CD4-positive, alpha-beta T cell treated with Interleukin-4 for 4 hours (primary cell): ENCODE results near the gene RBM39.
A peak's percentile ranks its signal among the peaks of the same experiment; 100 is the strongest.
"Not testable (repeated sequence)": the region's sequence is repeated elsewhere in the genome, so short reads cannot be mapped to it uniquely, and the experiment has no call there.

ENCODE experiments used
- DNase-seq: peaks from one replicate; pipeline ENCODE4 v3.0.0-alpha.2; 2020

The RBM39 gene

GRCh38 chr20:35750611-35751010, 8.6 kb upstream of the RBM39 start:
- DNase-seq: no peak

GRCh38 chr20:35744492-35744841, 2.4 kb upstream of the RBM39 start:
- DNase-seq: not testable (repeated sequence)

DNA sequence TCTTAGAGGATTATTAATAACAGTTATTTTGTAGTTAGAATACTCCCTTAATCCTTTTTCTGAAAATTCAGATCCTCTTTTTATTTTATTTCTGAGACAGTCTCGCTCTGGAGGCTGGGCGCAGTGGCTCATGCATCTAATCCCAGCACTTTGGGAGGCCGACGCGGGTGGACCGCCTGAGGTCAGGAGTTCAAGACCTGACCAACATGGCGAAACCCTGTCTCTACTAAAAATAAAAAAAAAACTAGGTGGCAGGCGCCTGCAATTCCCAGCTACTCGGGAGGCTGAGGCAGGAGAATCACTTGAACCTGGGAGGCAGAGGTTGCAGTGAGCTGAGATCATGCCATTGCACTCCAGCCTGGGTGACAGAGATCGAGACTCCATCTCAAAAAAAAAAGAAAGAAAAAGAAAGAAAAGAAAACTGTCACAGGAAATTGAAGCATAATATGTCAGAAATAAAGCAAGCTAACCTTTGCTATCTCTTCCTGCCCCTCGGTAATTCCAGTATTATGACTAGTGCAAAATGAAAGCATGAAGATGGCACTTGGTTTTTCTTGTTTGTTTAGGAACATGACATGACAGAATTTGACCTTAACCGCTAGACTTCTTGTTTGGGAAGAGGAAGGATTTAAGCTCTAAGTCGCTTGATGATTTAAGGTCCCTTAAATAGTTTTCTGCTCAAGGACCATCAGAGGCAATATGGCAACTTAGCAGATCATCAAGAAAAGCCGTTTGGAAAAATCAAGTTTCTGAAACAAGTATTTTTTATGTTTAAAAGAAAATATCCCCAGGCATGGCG, 1.8 kb upstream of the RBM39 start:
- DNase-seq: peak; percentile 30

- DNase-seq: peak; percentile 42
These were observed 872 bp upstream of the RBM39 start for GRCh38 chr20:35742741-35743523.

- peak; percentile 52 for DNase-seq
These were observed 2.5 kb downstream of the RBM39 start for GRCh38 chr20:35739294-35740163.

GRCh38 chr20:35738410-35739179, 3.5 kb downstream of the RBM39 start:
- DNase-seq: no peak

- no peak for DNase-seq
These were observed 4.2 kb downstream of the RBM39 start for GRCh38 chr20:35737865-35738333.

GRCh38 chr20:35735826-35736470, 6.1 kb downstream of the RBM39 start:
- DNase-seq: no peak

GRCh38 chr20:35734777-35735649, 7.0 kb downstream of the RBM39 start:
- no peak for DNase-seq

DNA sequence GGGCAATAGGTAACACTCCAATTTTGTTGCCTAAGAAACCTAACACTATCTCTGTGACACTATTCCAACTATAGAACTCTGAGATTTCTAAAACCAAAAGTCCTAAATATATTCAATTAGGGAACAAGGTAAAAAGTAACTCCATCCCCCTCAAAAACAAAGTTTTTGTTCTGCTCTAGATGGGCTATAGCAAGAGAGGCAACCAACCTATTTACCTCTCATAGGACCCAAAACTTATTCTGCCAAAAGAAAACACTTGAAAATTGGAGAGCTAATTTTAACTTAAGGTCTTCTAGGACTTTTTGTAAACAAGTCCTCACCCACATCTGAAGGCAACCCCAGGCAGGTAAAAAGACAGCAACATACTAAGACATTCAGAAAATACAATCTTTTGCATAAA, 7.7 kb downstream of the RBM39 start:
- no peak for DNase-seq

GRCh38 chr20:35732644-35732982, 9.4 kb downstream of the RBM39 start:
- DNase-seq: no peak

DNA sequence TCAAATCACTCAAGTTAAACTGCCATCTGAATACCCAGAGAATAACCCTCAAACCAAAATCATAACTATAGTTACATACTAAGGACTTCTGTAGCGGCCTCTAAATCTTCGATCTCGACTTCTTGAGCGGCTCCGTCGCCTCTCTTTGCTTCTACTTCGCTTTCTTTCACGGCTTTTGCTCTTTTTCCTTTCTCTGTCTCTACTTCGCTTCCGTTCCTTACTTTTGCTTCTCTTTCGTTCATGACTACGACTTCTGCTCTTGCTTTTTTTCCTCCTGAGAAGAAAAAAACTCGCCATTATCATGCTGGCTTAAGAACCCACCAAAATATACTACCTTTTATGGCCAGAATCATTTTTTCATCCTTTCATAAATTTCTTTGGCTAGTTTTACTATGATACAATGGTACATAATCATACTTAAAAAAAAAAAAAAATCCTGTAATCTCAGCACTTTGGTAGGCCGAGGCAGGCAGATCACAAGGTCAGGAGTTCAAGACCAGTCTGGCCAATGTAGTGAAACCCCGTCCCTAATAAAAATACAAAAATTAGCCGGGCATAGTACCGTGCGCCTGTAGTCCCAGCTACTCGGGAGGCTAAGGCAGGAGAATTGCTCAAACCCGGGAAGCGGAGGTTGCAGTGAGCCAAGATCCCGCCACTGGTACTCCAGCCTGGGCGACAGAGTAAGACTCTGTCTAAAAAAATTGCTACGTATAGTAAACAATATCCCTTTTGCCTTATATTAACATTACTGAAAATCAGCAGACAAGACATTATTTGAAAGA, 10.0 kb downstream of the RBM39 start:
- no peak for DNase-seq

GRCh38 chr20:35731469-35731788, 10.6 kb downstream of the RBM39 start:
- no peak for DNase-seq

- no peak for DNase-seq
These were observed 11.2 kb downstream of the RBM39 start for GRCh38 chr20:35730583-35731468.

- DNase-seq: no peak
These were observed 12.1 kb downstream of the RBM39 start for GRCh38 chr20:35729836-35730582.

DNA sequence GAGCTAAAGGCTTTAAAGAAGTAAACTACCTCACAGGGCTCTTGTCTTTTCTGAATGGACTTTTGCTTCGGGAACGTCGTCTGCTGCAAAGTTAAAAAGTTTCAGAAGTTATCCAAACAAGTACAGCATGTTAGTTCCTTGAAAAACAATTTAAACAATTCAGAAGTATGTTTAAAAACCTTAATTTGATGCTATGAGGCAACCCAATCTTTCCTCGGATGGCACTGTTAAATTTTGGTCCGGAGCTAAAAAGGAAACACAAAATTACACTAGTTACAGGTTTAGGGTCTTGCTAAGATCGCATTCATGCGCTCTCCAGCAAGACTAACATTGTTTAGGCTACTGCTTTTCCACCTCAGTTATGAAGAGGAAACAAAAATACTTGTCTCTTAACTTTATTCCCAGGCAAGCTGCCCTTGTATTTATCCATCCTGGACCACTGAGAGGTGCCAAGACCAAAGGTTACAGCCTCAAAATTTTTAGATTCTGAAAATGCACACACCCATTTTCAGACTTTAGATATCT, 12.7 kb downstream of the RBM39 start:
- DNase-seq: no peak

GRCh38 chr20:35726842-35727711, 15.0 kb downstream of the RBM39 start:
- DNase-seq: no peak
